GF-D8 (cell line): ENCODE data around the gene BPIFB6.

Experiments used
- DNase-seq: peaks from one replicate; lab custom pipeline; 2025; lab: John Stamatoyannopoulos, UW

The BPIFB6 gene

GRCh38 chr20:33015700-33016580 is 15.5 kb upstream of the BPIFB6 start:
- DNase-seq: no peak

- no peak for DNase-seq
Measured at GRCh38 chr20:33016581-33017109, 14.8 kb upstream of the BPIFB6 start.

DNA sequence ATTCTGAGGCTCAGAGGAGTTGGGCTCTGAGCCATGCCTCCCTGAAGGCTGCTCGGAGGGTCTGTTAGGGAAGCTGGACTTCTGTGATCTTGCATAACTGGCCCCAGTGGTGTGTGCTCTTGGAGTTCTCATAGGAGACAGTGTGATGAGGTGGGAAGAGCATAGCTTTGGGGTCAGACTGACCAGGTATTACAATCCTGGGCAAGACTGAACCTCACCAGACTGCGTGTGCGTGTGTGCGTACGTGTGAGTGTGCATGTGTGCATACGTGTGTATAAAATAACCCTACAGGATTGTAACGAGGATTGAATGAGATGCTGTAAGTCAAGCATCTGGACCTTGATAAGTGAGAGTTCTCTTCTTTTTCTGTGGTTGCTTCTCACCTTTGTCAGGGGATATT is 13.9 kb upstream of the BPIFB6 start:
- DNase-seq: no peak

- DNase-seq: no peak
Measured at GRCh38 chr20:33018169-33018931, 13.1 kb upstream of the BPIFB6 start.

GRCh38 chr20:33019465-33020277 is 11.8 kb upstream of the BPIFB6 start:
- no peak for DNase-seq

DNA sequence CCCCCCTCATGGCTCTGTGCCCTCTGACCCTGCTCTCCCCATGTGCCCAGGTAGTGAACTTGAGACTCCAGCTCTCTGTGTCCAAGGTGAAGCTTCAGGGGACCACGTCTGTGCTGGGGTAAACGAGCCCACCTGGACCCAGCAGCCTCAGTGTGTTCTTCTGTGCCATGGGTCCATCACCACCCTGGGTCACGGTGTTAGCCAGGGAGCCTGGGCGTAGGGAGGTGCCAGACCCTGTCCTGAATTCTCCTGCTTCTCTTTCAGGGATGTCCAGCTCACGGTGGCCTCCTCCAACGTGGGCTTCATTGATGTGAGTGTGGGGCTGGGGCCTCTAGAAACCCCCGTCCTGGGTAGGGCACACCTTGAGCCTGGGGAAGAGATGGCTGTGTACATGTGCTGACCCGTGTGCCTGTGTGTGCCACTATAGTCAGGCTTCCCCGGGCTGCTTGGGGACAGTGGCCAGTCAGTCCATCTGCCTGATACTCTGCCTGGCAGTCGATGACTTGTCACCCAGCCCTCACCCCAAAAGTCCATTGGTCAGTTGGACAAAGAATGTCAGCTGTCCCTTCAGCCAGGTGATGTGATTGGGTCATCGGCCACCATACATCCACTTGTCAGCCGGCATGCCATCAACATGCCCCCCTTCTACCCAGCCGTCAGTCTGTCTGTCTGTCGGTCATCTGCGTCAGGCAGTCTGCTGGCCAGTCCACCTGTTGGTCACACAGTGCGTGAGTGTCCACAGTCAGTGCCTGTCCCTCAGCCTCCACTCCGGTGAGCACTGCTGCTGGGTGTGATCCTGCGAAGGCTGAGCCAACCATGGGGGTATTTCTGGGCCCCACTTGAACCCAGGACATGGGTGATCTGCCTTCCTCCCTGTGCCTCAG is 10.9 kb upstream of the BPIFB6 start:
- no peak for DNase-seq

DNA sequence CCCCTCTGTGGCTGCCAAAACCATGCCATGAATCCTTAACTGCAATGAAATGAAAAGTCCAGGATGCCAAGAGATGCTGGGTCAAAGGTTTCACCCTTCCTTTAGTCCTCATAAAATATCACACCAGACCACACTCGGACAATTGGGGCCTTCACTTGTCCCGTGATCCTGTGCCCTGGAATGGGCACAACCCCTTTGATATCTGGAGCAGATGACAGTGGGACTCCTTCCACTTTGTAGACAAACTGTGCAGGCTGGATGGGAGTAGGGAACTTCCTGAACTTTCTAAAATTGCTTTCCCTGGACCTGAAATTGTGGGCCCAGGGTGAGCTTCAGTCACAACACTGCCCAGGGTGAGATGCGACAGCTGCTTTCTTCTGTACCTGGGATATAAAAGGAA is 9.6 kb upstream of the BPIFB6 start:
- no peak for DNase-seq

DNA sequence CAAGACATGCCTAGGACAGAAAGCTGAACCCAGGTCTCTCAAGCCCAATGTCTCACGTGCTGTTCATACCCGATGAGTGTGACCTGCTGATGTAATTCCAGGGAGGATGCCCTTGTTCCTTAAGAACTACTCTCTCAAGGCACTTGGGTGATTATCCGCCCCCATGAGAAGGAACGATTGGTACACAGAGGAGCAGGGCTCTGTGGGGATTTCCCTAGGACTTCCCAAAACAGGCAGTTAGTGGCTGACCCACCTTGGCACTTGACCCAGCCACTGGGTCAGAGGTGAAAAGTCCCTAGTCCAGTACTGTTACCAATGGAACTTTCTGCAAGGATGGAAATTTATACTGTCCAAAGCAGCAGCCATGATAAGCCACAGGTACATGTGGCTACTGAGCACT is 9.2 kb upstream of the BPIFB6 start:
- no peak for DNase-seq

- DNase-seq: no peak
Measured at GRCh38 chr20:33022694-33023438, 8.6 kb upstream of the BPIFB6 start.

- no peak for DNase-seq
Measured at GRCh38 chr20:33023439-33024242, 7.8 kb upstream of the BPIFB6 start.

GRCh38 chr20:33024243-33024560 is 7.2 kb upstream of the BPIFB6 start:
- DNase-seq: no peak

DNA sequence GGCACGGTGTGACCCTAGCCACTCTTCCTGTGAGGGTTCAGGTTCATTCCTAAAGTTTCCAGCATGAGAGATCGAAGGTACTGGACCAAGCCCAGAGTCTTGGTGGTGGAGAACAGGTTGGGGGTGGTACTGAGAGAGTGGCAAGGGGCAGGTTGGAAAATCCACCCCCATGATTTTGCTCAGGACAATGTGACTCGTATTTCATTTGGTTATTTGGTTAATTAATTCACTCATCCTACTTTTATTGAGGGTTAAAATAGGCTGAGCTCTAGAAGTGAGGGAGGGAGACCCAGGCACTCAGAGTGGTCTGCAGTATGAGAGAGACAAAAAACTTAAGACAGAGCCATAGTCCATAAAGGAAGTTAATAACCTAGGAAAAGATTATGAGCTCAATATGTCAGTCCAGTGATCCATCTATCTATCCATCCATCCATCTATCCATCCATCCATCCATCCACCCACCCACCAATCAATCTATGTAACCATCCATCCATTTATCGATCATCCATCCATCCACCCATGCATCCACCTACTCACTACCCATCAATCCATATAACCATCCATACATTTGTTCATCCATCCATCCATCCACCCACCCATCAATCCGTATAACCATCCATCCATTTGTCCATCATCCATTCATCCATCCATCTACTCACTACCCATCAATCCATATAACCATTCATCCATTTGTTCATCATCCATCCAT is 6.7 kb upstream of the BPIFB6 start:
- DNase-seq: no peak

GRCh38 chr20:33025318-33025876 is 6.1 kb upstream of the BPIFB6 start:
- DNase-seq: no peak

DNA sequence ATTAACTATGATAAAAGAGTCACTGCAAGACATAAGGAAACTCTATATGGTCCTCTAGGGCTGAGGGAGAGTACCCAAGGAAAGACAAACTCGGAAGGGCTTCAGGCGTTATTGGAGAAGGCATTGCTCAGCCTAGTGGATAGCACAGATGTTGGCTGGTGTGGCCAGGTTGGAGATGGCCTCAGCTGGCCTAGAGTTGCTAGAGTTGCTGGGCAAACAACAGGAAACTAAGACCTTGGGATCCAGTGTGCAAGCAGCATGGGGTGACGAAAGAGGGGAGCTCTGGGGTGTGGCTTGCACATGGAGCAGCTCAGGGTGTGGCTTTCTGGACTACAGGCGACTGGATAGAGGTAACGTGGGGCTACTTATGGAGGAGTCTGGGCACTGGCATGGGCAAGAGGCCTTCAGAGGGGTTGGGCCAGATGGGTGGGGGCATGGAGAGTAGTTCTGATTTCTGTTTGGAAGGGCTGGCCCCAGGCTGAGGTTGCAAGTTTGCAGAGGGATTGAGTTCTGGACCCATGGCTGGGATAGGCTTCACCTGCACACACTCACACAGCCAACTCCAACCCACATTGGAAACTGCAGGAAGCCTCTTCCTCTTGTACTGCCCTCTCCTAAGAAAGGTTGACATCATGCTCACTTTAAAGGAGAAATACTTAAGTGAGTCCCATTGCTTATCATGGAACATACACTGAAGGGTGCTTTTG is 5.2 kb upstream of the BPIFB6 start:
- no peak for DNase-seq

GRCh38 chr20:33026779-33027759 is 4.4 kb upstream of the BPIFB6 start:
- DNase-seq: no peak

- no peak for DNase-seq
Measured at GRCh38 chr20:33027769-33028751, 3.4 kb upstream of the BPIFB6 start.
